Fibroblast of peridontal ligament (primary cell): ENCODE measurements around the gene CDRT4.

Experiments used
- DNase-seq: peaks from one replicate; pipeline ENCODE4 v3.0.0-alpha.2; 2010; ENCODE audit errors: extremely low read depth

Gene CDRT4

GRCh38 chr17:15393414-15393813 lies 74.0 kb downstream of the CDRT4 start:
- DNase-seq = no peak

- peak; percentile 87 for DNase-seq
Measured at GRCh38 chr17:15392326-15392741, 75.1 kb downstream of the CDRT4 start.

GRCh38 chr17:15388356-15389041 lies 78.9 kb downstream of the CDRT4 start:
- no peak for DNase-seq

GRCh38 chr17:15386083-15386482 lies 81.3 kb downstream of the CDRT4 start:
- DNase-seq = no peak
